Measurements from ENCODE around the gene FGD2.

- TF ChIP-seq EZH2 (IDR thresholded peaks at IDR 0.05; ENCODE audit: borderline replicate concordance, low read depth, low read length, poor library complexity, severe bottlenecking), result no peak
- TF ChIP-seq, protein P1, sequence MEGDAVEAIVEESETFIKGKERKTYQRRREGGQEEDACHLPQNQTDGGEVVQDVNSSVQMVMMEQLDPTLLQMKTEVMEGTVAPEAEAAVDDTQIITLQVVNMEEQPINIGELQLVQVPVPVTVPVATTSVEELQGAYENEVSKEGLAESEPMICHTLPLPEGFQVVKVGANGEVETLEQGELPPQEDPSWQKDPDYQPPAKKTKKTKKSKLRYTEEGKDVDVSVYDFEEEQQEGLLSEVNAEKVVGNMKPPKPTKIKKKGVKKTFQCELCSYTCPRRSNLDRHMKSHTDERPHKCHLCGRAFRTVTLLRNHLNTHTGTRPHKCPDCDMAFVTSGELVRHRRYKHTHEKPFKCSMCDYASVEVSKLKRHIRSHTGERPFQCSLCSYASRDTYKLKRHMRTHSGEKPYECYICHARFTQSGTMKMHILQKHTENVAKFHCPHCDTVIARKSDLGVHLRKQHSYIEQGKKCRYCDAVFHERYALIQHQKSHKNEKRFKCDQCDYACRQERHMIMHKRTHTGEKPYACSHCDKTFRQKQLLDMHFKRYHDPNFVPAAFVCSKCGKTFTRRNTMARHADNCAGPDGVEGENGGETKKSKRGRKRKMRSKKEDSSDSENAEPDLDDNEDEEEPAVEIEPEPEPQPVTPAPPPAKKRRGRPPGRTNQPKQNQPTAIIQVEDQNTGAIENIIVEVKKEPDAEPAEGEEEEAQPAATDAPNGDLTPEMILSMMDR (conservative IDR thresholded peaks at IDR 0.05; ENCODE audit: low read depth, low read length), result no peak
These were observed 42.4 kb downstream of the FGD2 start for GRCh38 chr6:37047689-37048402.
